NCI-H460 (cell line): ENCODE measurements around the gene NR1H2. TPM values are rescaled to one million over a fixed set of nuclear protein-coding genes. Genes with fewer than 3 reads are reported as not detected.
A peak's percentile ranks its signal among the peaks of the same experiment; 100 is the strongest.

Experiments used
- DNase-seq: peaks from one replicate; pipeline ENCODE4 v3.0.0-alpha.2; 2016; ENCODE audit warnings: low read depth; ENCODE audit errors: extremely low read depth
- total RNA-seq: library from RNA; depleted of rRNA; stranded (reverse); fragments of >200 nt; shearing (Covaris generic); gene quantifications from 2 replicates; pipeline ENCODE4 v1.2.3, GENCODE V29; 2014; rRNA removed

The NR1H2 gene
- total RNA-seq, 1 experiment from 2014 or later = 52.0 TPM

DNA sequence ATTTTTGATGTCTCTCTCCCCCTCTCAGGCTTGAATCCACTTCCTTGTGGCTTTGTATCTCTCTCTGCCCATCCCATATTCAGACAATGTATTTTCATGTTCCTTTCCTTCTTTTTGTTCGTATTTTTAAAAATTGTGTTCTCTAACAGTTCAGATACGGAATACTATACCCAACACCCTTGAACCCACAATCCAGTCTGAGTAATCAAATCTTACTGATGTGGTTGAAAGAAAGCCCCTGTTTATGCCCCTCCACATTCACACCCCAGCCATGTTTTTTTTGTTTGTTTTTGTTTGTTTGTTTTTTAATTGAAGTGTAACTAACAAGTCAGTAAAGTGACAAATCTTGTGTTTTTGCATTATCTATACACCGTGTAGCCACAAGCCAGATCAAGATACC is 43.9 kb downstream of the NR1H2 start:
- DNase-seq = no peak

DNA sequence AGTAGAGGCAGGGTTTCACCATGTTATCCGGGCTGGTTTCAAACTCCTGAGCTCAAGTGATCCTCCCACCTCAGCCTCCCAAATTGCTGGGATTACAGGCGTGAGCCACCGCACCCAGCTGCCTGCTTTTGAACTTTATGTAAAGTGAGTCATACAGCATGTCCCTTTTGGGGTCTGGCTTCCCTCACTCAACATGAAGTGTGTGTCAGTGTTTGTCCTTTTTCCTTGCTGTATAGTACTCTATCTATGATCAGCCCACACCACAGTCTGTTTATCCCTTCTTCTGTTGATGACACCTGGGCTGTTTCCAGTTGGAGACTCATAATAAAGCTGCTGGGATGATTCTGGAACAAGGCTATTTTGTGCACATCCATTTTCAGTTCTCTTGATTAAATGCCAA is 44.6 kb downstream of the NR1H2 start:
- DNase-seq = no peak

DNA sequence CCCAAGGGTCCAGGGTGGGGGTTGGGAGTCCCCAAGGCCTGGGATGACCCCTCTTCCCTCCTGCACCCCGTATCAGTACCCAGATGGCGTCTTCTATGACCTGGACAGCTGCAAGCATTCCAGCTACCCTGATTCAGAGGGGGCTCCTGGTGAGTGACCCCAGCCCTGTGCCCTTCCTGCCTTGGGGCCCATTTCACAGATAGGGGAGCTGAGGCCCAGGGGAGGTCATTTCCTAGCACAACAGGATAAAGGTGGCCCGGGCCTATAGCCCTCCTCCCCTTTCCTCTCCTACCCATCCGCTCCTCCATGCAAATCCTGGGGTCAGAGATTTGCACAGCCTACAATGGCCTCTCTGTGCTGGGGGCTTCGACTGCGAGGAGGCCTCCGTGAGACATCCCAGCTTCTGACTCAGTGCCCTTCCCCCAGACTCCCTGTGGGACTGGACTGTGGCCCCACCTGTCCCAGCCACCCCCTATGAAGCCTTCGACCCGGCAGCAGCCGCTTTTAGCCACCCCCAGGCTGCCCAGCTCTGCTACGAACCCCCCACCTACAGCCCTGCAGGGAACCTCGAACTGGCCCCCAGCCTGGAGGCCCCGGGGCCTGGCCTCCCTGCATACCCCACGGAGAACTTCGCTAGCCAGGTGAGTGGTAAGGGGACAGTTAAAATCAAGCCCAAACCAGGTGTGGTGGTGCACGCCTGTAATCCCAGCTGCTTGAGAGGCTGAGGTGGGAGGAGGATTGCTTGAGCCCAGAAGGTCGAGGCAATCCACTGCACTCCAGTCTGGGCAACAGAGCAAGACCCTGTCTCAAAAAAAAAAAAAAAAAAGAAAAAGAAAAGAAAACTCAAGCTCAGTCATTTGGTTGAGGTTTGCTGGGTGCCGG is 46.4 kb downstream of the NR1H2 start:
- no peak for DNase-seq

DNA sequence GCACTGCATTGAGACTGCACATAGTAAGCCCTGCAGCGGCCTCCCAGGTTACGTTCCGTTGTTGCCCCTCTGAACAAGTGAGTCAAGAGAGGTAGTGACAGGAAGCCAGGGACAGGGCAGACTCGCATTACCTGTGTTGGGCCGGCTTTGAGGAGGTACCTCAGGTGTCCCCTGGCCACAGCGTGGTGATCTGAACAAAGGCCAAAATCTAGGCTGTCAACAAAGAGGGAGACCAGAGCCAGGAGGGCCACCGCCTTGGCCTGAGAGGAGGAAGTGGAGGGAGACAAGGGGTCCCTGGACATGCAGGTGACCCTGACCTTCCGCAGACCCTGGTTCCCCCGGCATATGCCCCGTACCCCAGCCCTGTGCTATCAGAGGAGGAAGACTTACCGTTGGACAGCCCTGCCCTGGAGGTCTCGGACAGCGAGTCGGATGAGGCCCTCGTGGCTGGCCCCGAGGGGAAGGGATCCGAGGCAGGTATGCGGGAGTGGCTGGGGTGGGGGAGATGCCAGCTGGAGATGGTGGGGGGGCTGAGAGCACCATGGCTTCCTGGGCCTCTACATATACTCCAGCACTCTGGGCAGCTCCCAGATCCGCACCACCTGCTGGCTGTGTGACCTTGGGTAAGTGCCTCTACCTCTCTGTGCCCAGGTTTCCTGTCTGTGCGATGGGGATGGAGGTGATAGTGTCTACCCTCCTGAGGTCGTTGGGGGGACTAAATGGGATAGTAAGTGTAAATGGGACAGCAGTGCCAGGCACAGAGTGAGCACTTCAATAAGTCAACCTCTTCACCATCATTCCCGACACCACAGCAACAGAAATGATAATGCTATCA is 47.2 kb downstream of the NR1H2 start:
- DNase-seq = no peak

DNA sequence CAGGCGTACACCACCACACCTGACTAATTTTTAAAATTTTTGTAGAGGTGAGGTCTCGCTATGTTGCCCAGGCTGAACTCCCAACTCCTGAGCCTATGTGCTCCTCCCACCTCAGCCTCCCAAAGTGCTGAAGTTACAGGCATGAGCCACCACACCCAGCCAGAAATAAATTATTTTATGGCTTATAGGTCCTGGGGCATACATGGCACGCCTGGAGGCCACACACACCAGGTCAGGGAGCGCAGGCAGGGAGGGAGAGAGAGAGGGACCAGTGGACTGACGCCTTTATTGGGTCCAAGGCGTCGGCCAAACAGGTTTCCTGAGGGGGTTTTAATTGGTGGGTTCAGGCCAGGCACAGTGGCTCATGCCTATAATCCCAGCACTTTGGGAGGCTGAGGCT is 49.3 kb downstream of the NR1H2 start:
- DNase-seq = no peak

DNA sequence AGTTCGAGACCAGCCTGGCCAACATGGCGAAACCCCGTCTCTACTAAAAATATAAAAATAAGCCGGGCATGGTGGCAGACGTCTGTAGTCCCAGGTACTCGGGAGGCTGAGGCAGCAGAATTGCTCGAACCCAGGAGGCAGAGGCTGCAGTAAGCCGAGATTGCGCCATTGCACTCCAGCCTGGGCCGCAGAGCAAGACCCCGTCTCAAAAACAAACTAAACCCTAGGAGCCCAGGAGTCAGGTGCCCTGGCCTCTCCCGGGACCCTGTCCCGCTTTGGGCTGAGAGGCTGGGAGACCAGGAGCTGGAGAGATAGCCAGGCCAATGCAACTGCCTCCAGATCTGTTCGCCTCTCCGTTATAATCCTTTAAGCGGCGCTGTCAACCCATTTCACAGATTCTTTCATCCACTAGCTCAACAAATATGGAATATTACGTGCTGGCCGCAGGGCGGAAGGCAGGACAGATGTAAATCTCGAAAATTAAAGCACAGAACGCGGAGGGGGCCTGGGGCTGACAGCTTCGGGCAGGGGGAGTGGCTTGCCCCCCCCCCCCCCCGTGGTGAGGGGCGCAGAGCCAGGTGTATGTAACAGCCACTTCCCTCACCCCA is 51.2 kb downstream of the NR1H2 start:
- no peak for DNase-seq

DNA sequence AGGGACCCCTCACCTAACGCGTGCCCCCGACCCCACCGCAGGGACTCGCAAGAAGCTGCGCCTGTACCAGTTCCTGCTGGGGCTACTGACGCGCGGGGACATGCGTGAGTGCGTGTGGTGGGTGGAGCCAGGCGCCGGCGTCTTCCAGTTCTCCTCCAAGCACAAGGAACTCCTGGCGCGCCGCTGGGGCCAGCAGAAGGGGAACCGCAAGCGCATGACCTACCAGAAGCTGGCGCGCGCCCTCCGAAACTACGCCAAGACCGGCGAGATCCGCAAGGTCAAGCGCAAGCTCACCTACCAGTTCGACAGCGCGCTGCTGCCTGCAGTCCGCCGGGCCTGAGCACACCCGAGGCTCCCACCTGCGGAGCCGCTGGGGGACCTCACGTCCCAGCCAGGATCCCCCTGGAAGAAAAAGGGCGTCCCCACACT is 51.8 kb downstream of the NR1H2 start:
- DNase-seq = no peak

DNA sequence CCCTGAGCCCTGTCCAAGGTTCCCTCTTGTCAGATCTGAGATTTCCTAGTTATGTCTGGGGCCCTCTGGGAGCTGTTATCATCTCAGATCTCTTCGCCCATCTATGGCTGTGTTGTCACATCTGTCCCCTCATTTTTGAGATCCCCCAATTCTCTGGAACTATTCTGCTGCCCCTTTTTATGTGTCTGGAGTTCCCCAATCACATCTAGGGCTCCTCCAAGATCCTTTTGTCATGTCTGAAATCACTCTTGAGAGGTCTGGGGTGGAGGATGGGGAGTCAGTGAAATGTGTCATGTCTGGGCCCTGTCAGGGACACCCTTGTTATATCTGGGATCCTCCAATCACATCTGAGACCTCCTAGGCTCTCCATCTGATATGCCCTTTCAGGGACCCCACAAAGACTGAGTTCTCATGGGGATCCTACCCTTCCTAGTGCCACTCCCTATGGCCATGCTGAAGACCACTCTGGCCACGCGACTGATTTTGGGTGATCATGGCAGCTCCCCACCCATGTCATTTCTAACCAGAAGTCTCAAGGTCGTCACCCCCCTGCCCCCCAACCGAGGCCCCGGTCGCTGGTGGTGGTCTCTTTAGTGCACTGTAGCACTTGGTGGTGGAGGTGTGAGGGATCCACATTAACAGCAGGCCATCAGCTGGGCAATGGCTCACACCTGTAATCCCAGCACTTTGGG is 52.7 kb downstream of the NR1H2 start:
- no peak for DNase-seq

DNA sequence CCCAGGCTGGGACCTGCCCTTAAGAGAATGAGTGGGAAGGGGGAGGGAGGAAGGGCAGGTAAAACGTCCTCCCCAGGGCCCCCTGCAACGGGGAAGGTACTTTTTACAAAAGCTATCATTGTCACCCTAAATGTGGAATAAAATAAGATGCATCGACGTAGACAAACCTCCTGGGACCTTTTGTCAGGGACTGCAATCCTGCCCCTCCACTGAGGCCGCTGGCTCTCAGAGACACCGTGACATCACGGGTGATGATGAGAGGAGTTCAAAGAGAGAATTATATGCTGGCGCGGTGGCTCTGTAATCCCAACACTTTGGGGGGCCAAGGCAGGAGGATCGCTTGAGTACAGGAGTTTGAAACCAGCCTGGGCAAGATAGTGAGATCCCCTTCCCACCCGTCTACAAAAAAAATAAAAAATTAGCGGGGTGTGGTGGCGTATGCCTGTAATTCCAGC is 54.7 kb downstream of the NR1H2 start:
- DNase-seq = no peak

DNA sequence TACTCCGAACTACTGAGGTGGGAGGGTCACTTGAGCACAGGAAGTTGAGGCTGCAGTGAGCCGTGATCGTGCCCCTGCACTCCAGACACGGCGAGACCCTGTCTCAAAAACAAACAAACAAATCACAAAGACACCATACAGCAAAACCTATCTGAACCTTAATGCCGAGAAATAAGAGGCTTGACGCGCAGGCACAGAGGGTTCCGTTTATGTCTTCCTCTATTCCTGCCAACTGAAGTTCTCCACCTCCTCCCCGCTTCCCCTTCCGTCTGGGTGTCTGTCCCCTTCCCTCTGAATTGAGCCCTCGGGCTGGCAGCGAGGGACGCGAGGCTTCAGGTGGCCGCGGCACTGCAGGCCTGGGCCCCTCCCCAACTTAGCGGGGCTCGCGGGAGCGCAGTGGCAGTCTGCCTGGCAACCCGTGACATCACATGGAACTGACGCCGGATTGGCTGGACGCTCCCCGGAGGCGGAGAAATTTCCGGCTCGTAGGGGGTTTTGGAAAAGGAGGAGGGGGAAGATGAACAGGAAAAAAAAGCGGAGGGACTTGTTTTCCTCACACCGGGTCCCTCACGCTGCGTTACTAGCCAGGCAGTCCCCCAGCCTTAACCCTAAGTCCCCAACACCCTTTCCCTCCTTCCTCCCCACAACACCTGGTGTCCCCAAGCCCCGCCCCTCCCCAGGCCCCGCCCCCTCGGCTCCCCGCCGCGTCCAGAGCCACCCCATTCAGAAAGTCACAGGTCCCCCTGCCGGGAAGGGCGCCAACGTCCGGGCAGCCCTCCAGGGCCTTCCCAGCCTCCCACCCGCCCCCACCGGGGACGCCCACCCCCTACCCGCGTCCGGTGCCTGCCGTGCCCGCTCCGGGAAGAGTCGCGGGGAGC is 55.3 kb downstream of the NR1H2 start:
- DNase-seq = peak; percentile 57

DNA sequence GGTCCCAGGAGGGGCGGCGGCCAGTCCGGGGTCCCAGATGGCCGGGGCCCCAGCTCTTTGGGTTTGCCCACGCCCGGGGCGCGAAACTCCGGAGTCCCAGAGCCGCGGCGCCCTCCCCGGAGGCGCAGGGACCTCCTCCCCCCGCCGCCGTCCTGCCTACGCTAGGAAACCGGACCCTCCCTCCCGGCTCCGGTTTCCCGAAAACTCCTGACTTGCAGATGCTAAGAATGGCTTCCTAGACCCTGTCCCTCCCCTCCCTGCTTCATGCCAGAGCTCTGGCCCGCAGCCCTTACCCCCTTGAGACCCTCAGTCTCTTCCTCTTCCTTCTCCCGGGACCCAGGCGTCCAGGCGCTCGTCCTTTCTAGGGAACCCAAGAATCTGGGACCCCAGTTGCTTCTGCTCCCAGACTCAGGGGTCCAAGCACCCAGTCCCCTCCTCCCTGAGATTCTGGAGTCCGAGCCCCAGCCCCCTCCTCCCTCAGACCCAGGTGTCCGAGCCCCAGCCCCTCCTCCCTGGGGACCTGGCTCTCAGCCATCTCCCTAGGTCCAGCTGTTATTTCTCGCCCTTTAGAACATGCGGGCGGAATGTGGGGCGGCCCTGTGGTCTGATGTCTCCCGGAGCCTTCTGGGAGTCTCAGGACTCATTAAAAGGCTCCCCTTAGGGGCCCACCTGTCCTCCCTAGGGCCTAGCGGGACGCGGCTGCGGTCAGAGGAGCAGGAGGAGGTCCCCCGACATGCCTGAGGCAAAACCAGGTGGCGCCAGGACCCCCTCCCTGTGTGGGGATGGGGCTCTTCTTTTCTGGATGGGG is 56.2 kb downstream of the NR1H2 start, which contains the start of gene MYBPC2:
TSS of gene MYBPC2 (plus strand) at position 672 of the 808 bp plus-strand sequence. CDS start at position 734, 62 bp downstream.
- no peak for DNase-seq

Other genes starting within 250 kb of the NR1H2 start
- gene IZUMO2, start 213.2 kb upstream of the NR1H2 start, total RNA-seq = not detected in 2 replicates
- 2.6 and 3.0 TPM in 2 replicates for gene MYH14, start 172.8 kb upstream of the NR1H2 start, total RNA-seq
- 0.27 and 0.87 TPM in 2 replicates for gene KCNC3, start 47.1 kb upstream of the NR1H2 start, total RNA-seq
- 0.49 TPM in 1 of 2 replicates, not detected in the other for gene NAPSA, start 10.8 kb upstream of the NR1H2 start, total RNA-seq
- gene POLD1, start 7.9 kb downstream of the NR1H2 start, total RNA-seq = 18.7 and 20.9 TPM in 2 replicates
- not detected in 2 replicates for gene SPIB, start 42.5 kb downstream of the NR1H2 start, total RNA-seq
- not detected in 2 replicates for gene MYBPC2, start 56.4 kb downstream of the NR1H2 start, total RNA-seq
- gene EMC10, start 100.0 kb downstream of the NR1H2 start, total RNA-seq = 36.8 and 42.6 TPM in 2 replicates
- 0.26 and 0.92 TPM in 2 replicates for gene GARIN5A, start 100.4 kb downstream of the NR1H2 start, total RNA-seq
- 10.0 and 17.8 TPM in 2 replicates for gene JOSD2, start 134.7 kb downstream of the NR1H2 start, total RNA-seq
- gene ASPDH, start 137.5 kb downstream of the NR1H2 start, total RNA-seq = not detected in 2 replicates
- gene LRRC4B, start 192.0 kb downstream of the NR1H2 start, total RNA-seq = 0.09 and 0.25 TPM in 2 replicates